ENCODE results near the gene TMEM81. TPM values are rescaled to one million over a fixed set of nuclear protein-coding genes. Genes with fewer than 3 reads are reported as not detected.

TMEM81 gene
- polyA plus RNA-seq, 1 donor (not counting 4 experiments of a cell fraction or from before 2014, with no cell fraction given) = 1.4 TPM

- no peaks in the 10 kb centered on the region for H3K36me3 ChIP-seq (ENCODE audit: control insufficient read depth in 2 of 2, extremely low read depth in 1 of 2, insufficient read depth in 2 of 2, low read length in 2 of 2)
- H3K9ac ChIP-seq (ENCODE audit: control insufficient read depth, extremely low read depth, insufficient read depth, low read length) = no peak overlapping the region
- no peaks in the 10 kb centered on the region for H3K79me2 ChIP-seq (ENCODE audit: control insufficient read depth, insufficient read depth, low read length)
- no peak for TF ChIP-seq EZH2 (IDR thresholded peaks at IDR 0.05; ENCODE audit: low read length)
- TF ChIP-seq, protein P1, sequence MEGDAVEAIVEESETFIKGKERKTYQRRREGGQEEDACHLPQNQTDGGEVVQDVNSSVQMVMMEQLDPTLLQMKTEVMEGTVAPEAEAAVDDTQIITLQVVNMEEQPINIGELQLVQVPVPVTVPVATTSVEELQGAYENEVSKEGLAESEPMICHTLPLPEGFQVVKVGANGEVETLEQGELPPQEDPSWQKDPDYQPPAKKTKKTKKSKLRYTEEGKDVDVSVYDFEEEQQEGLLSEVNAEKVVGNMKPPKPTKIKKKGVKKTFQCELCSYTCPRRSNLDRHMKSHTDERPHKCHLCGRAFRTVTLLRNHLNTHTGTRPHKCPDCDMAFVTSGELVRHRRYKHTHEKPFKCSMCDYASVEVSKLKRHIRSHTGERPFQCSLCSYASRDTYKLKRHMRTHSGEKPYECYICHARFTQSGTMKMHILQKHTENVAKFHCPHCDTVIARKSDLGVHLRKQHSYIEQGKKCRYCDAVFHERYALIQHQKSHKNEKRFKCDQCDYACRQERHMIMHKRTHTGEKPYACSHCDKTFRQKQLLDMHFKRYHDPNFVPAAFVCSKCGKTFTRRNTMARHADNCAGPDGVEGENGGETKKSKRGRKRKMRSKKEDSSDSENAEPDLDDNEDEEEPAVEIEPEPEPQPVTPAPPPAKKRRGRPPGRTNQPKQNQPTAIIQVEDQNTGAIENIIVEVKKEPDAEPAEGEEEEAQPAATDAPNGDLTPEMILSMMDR (optimal IDR thresholded peaks at IDR 0.05 in 1 of 3, IDR thresholded peaks at IDR 0.05 in 1 of 3, conservative IDR thresholded peaks at IDR 0.05 in 1 of 3; ENCODE audit: extremely low read depth in 1 of 3, insufficient read depth in 2 of 3, low read length in 3 of 3) = no peak
- H3K27ac ChIP-seq (ENCODE audit: control insufficient read depth, insufficient read depth, low read length) = no peak overlapping the region
- H3K9me3 ChIP-seq (ENCODE audit: control insufficient read depth, low read depth, low read length) = no peaks in the 10 kb centered on the region
- no peak overlapping the region for H2AFZ ChIP-seq (ENCODE audit: control insufficient read depth, low read length)
- dilution Hi-C loops (cut with MboI; ENCODE audit: extremely low pct_ligation_motif_present, low sequenced_read_pairs) = no loop called here
- H3K4me2 ChIP-seq (ENCODE audit: control insufficient read depth, extremely low read depth, insufficient read depth, low read depth, low read length) = no peak overlapping the region
- no peak for DNase-seq (ENCODE audit: low read depth, low spot score)
- no peak overlapping the region for H3K4me3 ChIP-seq (ENCODE audit: control insufficient read depth in 2 of 3, extremely low read depth in 1 of 3, insufficient read depth in 2 of 3, low read depth in 1 of 3, low read length in 3 of 3)
- H3K4me1 ChIP-seq (ENCODE audit: control insufficient read depth, extremely low read depth, insufficient read depth, low read length) = no peaks in the 10 kb centered on the region
- peaks cover 7% of the 10 kb centered on the region for H3K27me3 ChIP-seq (ENCODE audit: control insufficient read depth, extremely low read depth, insufficient read depth, low read length)
- no peaks in the 10 kb centered on the region for H3K9me1 ChIP-seq (ENCODE audit: control insufficient read depth, extremely low read depth, insufficient read depth, low read length)
- no peaks in the 10 kb centered on the region for H4K20me1 ChIP-seq (ENCODE audit: control insufficient read depth, extremely low read depth, insufficient read depth, low read length)
- FAIRE-seq = no peak
These were observed 23.0 kb downstream of the TMEM81 start for GRCh38 chr1:205061227-205061626.

DNA sequence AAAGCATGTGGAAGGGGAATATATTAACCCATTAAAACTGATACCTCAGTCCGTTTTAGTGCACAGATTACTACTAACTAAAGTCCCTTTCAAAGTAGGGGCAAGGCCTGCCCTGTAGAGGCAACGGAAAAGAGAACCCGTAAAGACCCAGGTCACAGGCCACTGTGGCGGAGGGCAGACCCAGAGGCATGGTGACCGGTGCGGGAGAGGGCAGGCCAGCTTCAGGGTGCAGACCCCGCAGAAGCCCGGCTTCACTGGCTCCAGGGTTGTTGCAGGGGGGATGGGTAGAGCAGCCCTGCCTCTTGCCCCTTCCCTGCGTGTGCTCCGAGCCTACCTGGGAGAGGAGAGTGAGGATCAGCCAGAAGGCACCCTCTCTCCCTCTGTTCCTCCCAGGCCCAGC, 23.5 kb downstream of the TMEM81 start:
- Histone ChIP-seq H3K9me1 (ENCODE audit: control insufficient read depth, extremely low read depth, insufficient read depth, low read length) (no peaks in the 10 kb centered on the region), H2AFZ (ENCODE audit: control insufficient read depth, low read length) (no peak overlapping the region), H4K20me1 (ENCODE audit: control insufficient read depth, extremely low read depth, insufficient read depth, low read length) (no peaks in the 10 kb centered on the region), H3K4me1 (ENCODE audit: control insufficient read depth, extremely low read depth, insufficient read depth, low read length) (no peaks in the 10 kb centered on the region), H3K9ac (ENCODE audit: control insufficient read depth, extremely low read depth, insufficient read depth, low read length) (no peak overlapping the region), H3K27me3 (ENCODE audit: control insufficient read depth, extremely low read depth, insufficient read depth, low read length) (peaks cover 7% of the 10 kb centered on the region), H3K9me3 (ENCODE audit: control insufficient read depth, low read depth, low read length) (no peaks in the 10 kb centered on the region), H3K4me3 (ENCODE audit: control insufficient read depth in 2 of 3, extremely low read depth in 1 of 3, insufficient read depth in 2 of 3, low read depth in 1 of 3, low read length in 3 of 3) (no peak overlapping the region), H3K4me2 (ENCODE audit: control insufficient read depth, extremely low read depth, insufficient read depth, low read depth, low read length) (no peak overlapping the region), H3K27ac (ENCODE audit: control insufficient read depth, insufficient read depth, low read length) (no peak overlapping the region), H3K79me2 (ENCODE audit: control insufficient read depth, insufficient read depth, low read length) (no peaks in the 10 kb centered on the region), H3K36me3 (ENCODE audit: control insufficient read depth in 2 of 2, extremely low read depth in 1 of 2, insufficient read depth in 2 of 2, low read length in 2 of 2) (no peaks in the 10 kb centered on the region)
- dilution Hi-C loops (cut with MboI; ENCODE audit: extremely low pct_ligation_motif_present, low sequenced_read_pairs) = no loop called here
- FAIRE-seq (no peak), DNase-seq (ENCODE audit: low read depth, low spot score) (no peak)
- TF ChIP-seq, protein P1 (optimal IDR thresholded peaks at IDR 0.05 in 1 of 3, IDR thresholded peaks at IDR 0.05 in 1 of 3, conservative IDR thresholded peaks at IDR 0.05 in 1 of 3; ENCODE audit: extremely low read depth in 1 of 3, insufficient read depth in 2 of 3, low read length in 3 of 3) = no peak
- no peak for TF ChIP-seq EZH2 (IDR thresholded peaks at IDR 0.05; ENCODE audit: low read length)

Data from keratinocyte (primary cell).